Breast epithelium (tissue), 4 donors: ENCODE results near the gene ATP8B1. TPM values are rescaled to one million over a fixed set of nuclear protein-coding genes. Genes with fewer than 3 reads are reported as not detected.

ENCODE experiments used
- DNase-seq, 2 donors: peaks; one replicate each; pipeline ENCODE4 v3.0.0-alpha.2; 2019; ENCODE audit warnings: low spot score in 2 of 2
- H3K27ac ChIP-seq, 2 donors: fragments of 200-600 bp; sonication (generic) in 1 of 2; one replicate each; pipeline ENCODE4 v1.5.1; 2016 to 2019; ENCODE audit warnings: mild to moderate bottlenecking in 1 of 2
- H3K27me3 ChIP-seq, 2 donors: fragments of 200-600 bp; sonication (generic) in 1 of 2; one replicate each; pipeline versions ENCODE4 v1.5.1 to v1.6.0; 2017 to 2019; ENCODE audit warnings: control low read depth in 1 of 2, mild to moderate bottlenecking in 1 of 2
- H3K36me3 ChIP-seq: fragments of 200-600 bp; one replicate; pipeline ENCODE4 v1.5.1; 2019
- H3K4me1 ChIP-seq, 2 donors: fragments of 200-600 bp; sonication (generic); one replicate each; pipeline ENCODE4 v1.5.1; 2016 to 2019; ENCODE audit warnings: control low read depth in 1 of 2
- H3K4me3 ChIP-seq, 3 donors: fragments of 200-600 bp; sonication (generic); 1 replicate in 2 of 3; 2 replicates in 1 of 3; pipeline ENCODE4 v1.5.1; 2016 to 2019; ENCODE audit warnings: mild to moderate bottlenecking in 3 of 3, moderate library complexity in 2 of 3
- H3K9me3 ChIP-seq, 2 donors: fragments of 200-600 bp; sonication (generic) in 1 of 2; one replicate each; pipeline ENCODE4 v1.5.1; 2016 to 2019; ENCODE audit warnings: control low read depth in 1 of 2
- POLR2A ChIP-seq: fragments of 450-650 bp; IDR thresholded peaks from one replicate; pipeline ENCODE4 v1.6.1; 2016; ENCODE audit warnings: antibody characterized with exemption, mild to moderate bottlenecking, moderate library complexity
- POLR2AphosphoS5 ChIP-seq, 3 donors: sonication (generic); formaldehyde crosslinking; IDR thresholded peaks; one replicate each; pipeline ENCODE4 v1.6.1; 2017; ENCODE audit warnings: antibody characterized with exemption in 3 of 3
- intact Hi-C: fragments of 100-400 bp; cut with DNase I; formaldehyde crosslinking; loops from one replicate; pipeline ENCODE4 v1.15.1; 2023; ENCODE audit warnings: low total_unique reads
- total RNA-seq, 3 donors: library from RNA; depleted of rRNA; stranded (reverse); fragments of >200 nt; gene quantifications; one replicate each; pipeline ENCODE4 v1.1.0, GENCODE V29; 2016
- TF ChIP-seq, protein P1 (sequence below), 3 donors: fragments of 450-650 bp; IDR thresholded peaks; one replicate each; pipeline ENCODE4 v1.5.1; 2016 to 2017; ENCODE audit warnings: antibody characterized with exemption in 3 of 3, mild to moderate bottlenecking in 3 of 3, moderate library complexity in 3 of 3

The ATP8B1 gene
- total RNA-seq, 3 donors from 2014 or later, result 5.1 to 45.1 (median 41.3) TPM

GRCh38 chr18:57691363-57691762 lies 111.8 kb downstream of the ATP8B1 start:
- Histone ChIP-seq H3K27me3 (no peaks in the 10 kb centered on the region), H3K36me3 (no peaks in the 10 kb centered on the region), H3K4me1 (no peaks in the 10 kb centered on the region), H3K27ac (no peak overlapping the region), H3K4me3 (no peak overlapping the region), H3K9me3 (no peaks in the 10 kb centered on the region)
- DNase-seq, result no peak
- TF ChIP-seq, protein P1, sequence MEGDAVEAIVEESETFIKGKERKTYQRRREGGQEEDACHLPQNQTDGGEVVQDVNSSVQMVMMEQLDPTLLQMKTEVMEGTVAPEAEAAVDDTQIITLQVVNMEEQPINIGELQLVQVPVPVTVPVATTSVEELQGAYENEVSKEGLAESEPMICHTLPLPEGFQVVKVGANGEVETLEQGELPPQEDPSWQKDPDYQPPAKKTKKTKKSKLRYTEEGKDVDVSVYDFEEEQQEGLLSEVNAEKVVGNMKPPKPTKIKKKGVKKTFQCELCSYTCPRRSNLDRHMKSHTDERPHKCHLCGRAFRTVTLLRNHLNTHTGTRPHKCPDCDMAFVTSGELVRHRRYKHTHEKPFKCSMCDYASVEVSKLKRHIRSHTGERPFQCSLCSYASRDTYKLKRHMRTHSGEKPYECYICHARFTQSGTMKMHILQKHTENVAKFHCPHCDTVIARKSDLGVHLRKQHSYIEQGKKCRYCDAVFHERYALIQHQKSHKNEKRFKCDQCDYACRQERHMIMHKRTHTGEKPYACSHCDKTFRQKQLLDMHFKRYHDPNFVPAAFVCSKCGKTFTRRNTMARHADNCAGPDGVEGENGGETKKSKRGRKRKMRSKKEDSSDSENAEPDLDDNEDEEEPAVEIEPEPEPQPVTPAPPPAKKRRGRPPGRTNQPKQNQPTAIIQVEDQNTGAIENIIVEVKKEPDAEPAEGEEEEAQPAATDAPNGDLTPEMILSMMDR (IDR thresholded peaks at IDR 0.05), result no peak
- TF ChIP-seq POLR2A (no peak), POLR2AphosphoS5 (IDR thresholded peaks at IDR 0.05) (no peak)
- intact Hi-C loops, result no loop called here

DNA sequence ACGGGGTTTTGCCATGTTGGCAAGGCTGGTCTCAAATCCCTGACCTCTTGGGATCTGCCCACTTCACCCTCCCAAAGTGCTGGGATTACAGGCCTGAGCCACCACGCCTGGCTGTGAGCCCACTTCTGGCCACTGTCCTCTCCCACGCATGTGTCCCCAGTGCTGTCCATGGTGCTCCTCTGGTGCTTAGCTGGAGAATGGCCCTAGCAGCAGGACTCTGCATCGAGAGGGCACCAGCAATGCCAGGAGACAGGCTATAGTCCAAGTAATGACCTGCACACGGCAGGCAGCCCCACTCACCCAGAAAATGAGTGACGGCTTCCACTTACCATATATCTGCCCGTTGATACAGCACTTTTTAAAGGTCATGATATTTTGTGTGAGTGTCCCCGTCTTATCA lies 115.1 kb downstream of the ATP8B1 start:
- no peak for DNase-seq
- Histone ChIP-seq H3K4me1 (no peaks in the 10 kb centered on the region), H3K9me3 (no peaks in the 10 kb centered on the region), H3K4me3 (no peak overlapping the region), H3K36me3 (no peaks in the 10 kb centered on the region), H3K27me3 (no peaks in the 10 kb centered on the region), H3K27ac (no peak overlapping the region)
- intact Hi-C loops, result no loop called here
- TF ChIP-seq, protein P1 (IDR thresholded peaks at IDR 0.05), result no peak
- no peak for TF ChIP-seq POLR2AphosphoS5 (IDR thresholded peaks at IDR 0.05)
- no peak for TF ChIP-seq POLR2A

- Histone ChIP-seq H3K9me3 (no peaks in the 10 kb centered on the region), H3K4me3 (no peak overlapping the region), H3K4me1 (no peaks in the 10 kb centered on the region), H3K27ac (no peak overlapping the region), H3K36me3 (no peaks in the 10 kb centered on the region), H3K27me3 (no peaks in the 10 kb centered on the region)
- intact Hi-C loops, result no loop called here
- DNase-seq, result no peak
- TF ChIP-seq, protein P1 (IDR thresholded peaks at IDR 0.05), result no peak
- TF ChIP-seq POLR2AphosphoS5 (IDR thresholded peaks at IDR 0.05), result no peak
- TF ChIP-seq POLR2A, result no peak
Observed at GRCh38 chr18:57683470-57683869, 119.6 kb downstream of the ATP8B1 start.

- intact Hi-C loops, result no loop called here
Observed at GRCh38 chr18:57677262-57678211, 125.6 kb downstream of the ATP8B1 start.

More at GRCh38 chr18:57677262-57678211, 125.6 kb downstream of the ATP8B1 start:
- no peak overlapping the region for H3K27ac ChIP-seq
- H3K4me1 ChIP-seq, result no peaks in the 10 kb centered on the region
- peaks cover 3% of the 10 kb centered on the region for H3K36me3 ChIP-seq
- no peak for DNase-seq
- H3K27me3 ChIP-seq, result no peaks in the 10 kb centered on the region
- no peak overlapping the region for H3K4me3 ChIP-seq
- TF ChIP-seq POLR2A (no peak), POLR2AphosphoS5 (IDR thresholded peaks at IDR 0.05) (no peak)
- TF ChIP-seq, protein P1 (IDR thresholded peaks at IDR 0.05), result no peak
- H3K9me3 ChIP-seq, result peaks cover 0 to 7% of the 10 kb centered on the region in 2 donors
